K562 treated with DMSO at 1 percent for 24 hours (cell line): Measurements from ENCODE around the gene SKOR2. TPM values are rescaled to one million over a fixed set of nuclear protein-coding genes. Genes with fewer than 3 reads are reported as not detected.

Experiments used
- total RNA-seq: library from RNA; unstranded; fragments of 300-600 nt; gene quantifications from 2 replicates; pipeline ENCODE4 v1.2.3, GENCODE V29; 2022; ENCODE audit warnings: low read depth; ENCODE audit not compliant: insufficient read depth

SKOR2 gene
- total RNA-seq = not detected in 2 replicates

DNA sequence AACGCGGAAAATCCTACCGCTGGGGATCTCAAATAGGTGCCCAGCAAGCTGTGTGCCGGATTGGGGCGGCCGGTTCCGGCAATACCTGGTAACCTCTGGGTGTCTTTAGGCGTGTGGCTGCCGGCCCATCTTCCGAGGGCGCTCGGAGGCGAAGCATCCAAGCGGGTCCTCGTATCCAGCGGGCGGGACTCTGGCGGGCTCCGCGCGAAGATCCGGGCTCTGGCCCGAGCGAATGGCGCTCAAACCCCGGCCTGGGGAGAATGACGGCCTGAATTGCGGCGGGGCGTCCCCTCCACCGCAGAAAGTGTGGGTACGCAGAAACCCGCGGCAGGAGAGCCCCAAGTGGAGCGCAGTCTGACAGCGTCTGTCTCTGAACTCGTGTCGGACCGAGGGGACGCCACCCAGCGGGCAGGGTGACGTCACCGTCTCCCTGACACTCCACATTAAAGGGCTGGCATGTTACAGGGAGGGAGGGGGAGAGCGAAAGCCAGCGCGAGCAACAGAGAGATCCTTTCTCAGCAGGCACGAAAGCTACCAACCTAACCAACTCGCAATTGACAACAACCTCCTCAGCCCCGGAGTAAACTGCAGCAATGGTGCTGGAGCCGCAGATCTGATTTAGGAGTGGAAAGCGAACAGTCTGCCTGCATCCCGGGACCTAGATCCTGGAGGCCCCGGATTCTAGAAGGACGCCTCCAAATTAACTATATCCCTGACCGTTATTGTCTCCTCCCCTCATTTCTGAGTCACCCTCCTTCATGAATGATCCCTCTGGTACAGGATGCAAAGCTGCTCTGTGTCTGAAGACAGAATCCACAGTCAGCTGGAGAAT lies at the start of gene SKOR2:
TSS of gene SKOR2 (minus strand) at position 372 of the 832 bp plus-strand sequence. CDS start 2,477 bp downstream, outside the sequence.

GRCh38 chr18:47175898-47176575 lies 75.4 kb downstream of the SKOR2 start, which contains the start of gene IER3IP1:
IER3IP1 (minus strand) TSS chr18:47176364; CDS start chr18:47176277, 87 bp downstream.

Other genes with a start within 250 kb of the SKOR2 start
- not detected in 2 replicates for gene ELOA2, start 216.0 kb downstream of the SKOR2 start, total RNA-seq
- 24.8 and 29.0 TPM in 2 replicates for gene HDHD2, start 101.2 kb downstream of the SKOR2 start, total RNA-seq
- 8.6 and 10.9 TPM in 2 replicates for gene IER3IP1, start 75.3 kb downstream of the SKOR2 start, total RNA-seq